ENCODE results near the gene COL8A2.

The COL8A2 gene

DNA sequence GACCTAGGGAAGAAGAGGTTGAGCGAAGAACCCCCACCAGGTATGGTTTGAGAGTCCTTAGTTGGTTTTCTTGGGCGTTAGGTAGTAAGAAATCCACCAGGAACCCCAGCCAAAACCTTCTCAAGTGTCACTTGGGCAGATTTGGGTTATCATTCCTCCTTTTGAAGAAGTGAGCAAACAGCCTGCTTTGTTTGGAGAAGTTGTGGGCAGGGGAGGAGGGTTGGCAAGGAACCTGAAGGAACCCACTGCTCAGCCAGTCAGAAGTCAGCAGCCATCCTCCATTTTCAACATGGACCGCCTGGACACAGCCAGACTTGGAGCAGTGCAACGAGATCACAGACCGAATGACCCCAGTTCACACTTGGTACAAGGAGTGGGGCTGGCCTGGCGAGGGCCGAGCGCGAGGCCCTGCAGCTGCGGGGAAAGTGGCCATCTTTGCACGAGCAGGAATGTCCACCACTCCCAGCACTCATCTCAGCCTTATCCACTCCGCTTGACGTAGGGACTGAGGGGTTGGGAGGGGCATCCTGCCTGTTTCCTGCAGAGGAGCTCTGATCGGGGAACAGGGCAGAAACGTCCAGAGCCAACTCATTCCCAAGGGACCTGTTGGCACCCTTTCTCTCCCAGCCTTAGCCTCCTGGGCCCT is 29.1 kb downstream of the COL8A2 start:
- TF ChIP-seq, protein P1, sequence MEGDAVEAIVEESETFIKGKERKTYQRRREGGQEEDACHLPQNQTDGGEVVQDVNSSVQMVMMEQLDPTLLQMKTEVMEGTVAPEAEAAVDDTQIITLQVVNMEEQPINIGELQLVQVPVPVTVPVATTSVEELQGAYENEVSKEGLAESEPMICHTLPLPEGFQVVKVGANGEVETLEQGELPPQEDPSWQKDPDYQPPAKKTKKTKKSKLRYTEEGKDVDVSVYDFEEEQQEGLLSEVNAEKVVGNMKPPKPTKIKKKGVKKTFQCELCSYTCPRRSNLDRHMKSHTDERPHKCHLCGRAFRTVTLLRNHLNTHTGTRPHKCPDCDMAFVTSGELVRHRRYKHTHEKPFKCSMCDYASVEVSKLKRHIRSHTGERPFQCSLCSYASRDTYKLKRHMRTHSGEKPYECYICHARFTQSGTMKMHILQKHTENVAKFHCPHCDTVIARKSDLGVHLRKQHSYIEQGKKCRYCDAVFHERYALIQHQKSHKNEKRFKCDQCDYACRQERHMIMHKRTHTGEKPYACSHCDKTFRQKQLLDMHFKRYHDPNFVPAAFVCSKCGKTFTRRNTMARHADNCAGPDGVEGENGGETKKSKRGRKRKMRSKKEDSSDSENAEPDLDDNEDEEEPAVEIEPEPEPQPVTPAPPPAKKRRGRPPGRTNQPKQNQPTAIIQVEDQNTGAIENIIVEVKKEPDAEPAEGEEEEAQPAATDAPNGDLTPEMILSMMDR (IDR thresholded peaks at IDR 0.05; ENCODE audit: low read depth, low read length, missing control alignments) = no peak
- DNase-seq (ENCODE audit: extremely low read depth, low read depth) = no peak
- H3K4me3 ChIP-seq (replicated peaks; ENCODE audit: low read depth, low read length) = no peak overlapping the region

DNA sequence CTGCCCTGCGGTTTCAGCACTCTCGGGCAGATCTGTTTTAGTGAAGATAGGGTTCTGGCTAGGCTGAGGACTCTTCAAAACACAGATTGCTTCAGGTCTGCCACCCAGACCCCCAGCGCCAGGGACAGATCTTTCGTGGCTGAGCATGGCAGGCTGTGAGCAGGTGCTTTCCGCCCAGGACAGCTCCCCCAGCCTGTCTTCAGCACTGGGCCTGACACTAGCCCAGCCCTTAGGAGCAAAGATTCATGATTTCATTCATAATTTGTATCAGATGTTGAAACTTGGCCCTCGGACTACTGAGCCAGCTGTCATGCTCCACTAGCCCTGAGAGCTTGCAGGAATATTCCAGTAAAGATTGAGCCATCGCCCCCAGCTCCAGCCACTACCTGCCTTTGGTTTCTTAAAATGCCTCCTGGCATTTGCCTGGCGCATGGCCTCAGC is 30.4 kb downstream of the COL8A2 start:
- TF ChIP-seq, protein P1 (IDR thresholded peaks at IDR 0.05; ENCODE audit: low read depth, low read length, missing control alignments) = no peak
- H3K4me3 ChIP-seq (replicated peaks; ENCODE audit: low read depth, low read length) = no peak overlapping the region
- no peak for DNase-seq (ENCODE audit: extremely low read depth, low read depth)

DNA sequence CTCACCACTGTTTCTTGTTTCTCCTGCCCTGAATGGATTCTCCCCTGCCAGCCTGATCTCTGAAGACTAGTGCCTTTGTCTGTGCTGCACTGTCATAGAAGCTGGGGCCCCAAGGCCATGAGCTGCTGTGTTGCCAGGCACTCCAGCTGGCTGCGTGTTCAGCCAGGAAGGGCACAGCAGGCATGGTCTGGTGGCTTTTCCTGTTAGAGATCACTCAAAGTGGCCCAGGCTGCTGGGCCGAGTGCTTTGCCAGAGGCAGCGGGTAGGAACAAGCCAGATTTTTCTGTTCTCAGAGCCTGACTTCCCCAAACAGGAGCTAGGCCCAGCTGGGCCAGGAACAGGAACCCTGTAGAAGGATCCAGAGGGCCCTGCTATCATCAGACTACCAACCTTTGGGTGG is 31.1 kb downstream of the COL8A2 start:
- TF ChIP-seq, protein P1 (IDR thresholded peaks at IDR 0.05; ENCODE audit: low read depth, low read length, missing control alignments) = no peak
- no peak overlapping the region for H3K4me3 ChIP-seq (replicated peaks; ENCODE audit: low read depth, low read length)
- no peak for DNase-seq (ENCODE audit: extremely low read depth, low read depth)

DNA sequence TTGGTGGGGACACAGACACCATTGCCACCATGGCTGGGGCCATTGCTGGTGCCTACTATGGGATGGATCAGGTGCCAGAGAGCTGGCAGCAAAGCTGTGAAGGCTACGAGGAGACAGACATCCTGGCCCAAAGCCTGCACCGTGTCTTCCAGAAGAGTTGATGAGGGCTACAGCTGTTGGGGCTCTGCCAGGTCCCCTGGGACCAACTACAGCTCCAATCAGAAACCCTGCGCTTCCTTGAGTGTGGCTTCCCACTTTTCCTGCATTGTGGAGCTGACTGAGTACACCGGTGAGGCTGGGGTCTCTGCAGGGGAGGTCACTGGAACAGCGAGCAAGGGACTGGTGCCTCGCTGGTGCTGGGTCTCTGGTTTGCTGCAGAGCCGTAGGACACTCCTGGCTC is 31.8 kb downstream of the COL8A2 start:
- H3K4me3 ChIP-seq (replicated peaks; ENCODE audit: low read depth, low read length) = no peak overlapping the region
- TF ChIP-seq, protein P1 (IDR thresholded peaks at IDR 0.05; ENCODE audit: low read depth, low read length, missing control alignments) = no peak
- no peak for DNase-seq (ENCODE audit: extremely low read depth, low read depth)

DNA sequence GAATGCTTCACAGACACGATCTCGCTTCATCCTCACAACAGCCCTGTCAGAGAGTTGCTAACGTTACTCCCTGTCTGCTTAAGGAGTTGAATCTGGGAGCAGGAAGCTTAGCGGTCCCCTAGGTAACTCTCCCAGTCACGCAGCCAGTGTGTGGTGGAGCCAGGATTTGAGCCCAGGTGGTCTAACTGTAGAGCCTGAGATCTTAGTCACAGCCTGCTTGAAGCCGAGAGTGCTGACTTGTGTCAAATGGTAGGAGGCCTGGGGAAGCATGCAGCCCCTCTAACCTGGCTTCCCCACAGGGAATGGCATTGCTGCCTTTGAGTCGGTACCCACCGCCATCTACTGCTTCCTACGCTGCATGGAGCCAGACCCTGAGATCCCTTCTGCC is 32.2 kb downstream of the COL8A2 start:
- TF ChIP-seq, protein P1 (IDR thresholded peaks at IDR 0.05; ENCODE audit: low read depth, low read length, missing control alignments) = no peak
- no peak for DNase-seq (ENCODE audit: extremely low read depth, low read depth)
- no peak overlapping the region for H3K4me3 ChIP-seq (replicated peaks; ENCODE audit: low read depth, low read length)

DNA sequence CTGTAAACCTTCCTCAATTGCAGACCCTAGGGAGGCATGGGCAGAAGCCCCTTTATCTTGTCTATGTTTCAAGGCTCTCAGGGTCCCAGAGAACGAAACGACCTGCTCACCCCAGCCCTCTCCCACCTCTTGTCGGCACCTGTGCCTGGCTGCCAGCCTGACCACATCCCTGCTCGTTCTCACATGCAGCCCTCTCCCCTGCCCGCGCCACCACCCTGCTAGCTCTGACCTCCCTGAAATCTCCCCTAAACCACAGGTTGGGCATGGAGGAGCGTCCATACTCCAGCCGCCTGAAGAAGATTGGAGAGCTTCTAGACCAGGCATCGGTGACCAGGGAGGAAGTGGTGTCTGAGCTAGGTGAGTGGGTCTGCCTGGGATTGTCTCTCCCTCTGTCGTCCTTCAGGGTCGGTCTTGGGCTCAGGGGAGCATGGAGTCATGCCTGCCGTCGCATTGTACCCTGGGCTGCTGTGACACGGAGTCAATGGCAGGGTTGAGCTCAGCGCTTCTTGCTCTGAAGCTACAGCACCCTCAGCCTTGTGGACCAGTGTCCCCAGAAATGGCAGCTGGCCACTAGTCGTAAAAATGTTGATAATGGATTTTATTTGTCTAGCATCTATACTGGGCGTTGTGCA is 32.7 kb downstream of the COL8A2 start:
- DNase-seq (ENCODE audit: extremely low read depth, low read depth) = no peak
- TF ChIP-seq, protein P1 (IDR thresholded peaks at IDR 0.05; ENCODE audit: low read depth, low read length, missing control alignments) = no peak
- no peak overlapping the region for H3K4me3 ChIP-seq (replicated peaks; ENCODE audit: low read depth, low read length)

Data from HFF-Myc (cell line).